ENCODE measurements around the gene DSTN.

DSTN gene

GRCh38 chr20:17640146-17640874, 70.4 kb downstream of the DSTN start:
- DNase-seq, result no peak

- DNase-seq, result no peak
Observed at GRCh38 chr20:17640875-17641378, 71.1 kb downstream of the DSTN start.

DNA sequence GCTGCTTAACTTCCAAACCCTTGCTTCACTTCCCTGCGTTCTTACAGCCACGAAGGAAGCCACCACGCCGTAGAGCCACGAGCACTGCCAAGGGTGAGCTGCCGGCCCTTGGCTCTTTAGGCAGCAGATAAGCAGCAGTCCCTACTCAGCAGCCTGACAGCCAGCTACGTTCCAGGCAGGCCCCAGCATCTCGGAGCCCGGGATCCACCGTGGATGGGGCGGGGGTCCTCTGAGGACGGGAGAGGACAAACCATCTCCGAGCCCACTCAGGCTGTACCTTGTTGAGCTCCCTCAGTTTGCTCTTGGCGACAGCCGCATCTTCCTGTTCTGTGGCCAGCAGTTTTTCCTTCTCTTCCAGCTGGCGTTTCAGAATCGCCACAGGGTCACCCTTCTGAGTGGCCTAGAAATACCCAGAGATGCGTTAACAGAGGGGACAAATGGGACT, 71.7 kb downstream of the DSTN start:
- DNase-seq, result no peak

- DNase-seq, result no peak
Observed at GRCh38 chr20:17641993-17642392, 72.1 kb downstream of the DSTN start.

GRCh38 chr20:17642404-17643269, 72.8 kb downstream of the DSTN start:
- no peak for DNase-seq

- DNase-seq, result no peak
Observed at GRCh38 chr20:17643531-17644188, 73.8 kb downstream of the DSTN start.

GRCh38 chr20:17644451-17644850, 74.6 kb downstream of the DSTN start:
- no peak for DNase-seq

DNA sequence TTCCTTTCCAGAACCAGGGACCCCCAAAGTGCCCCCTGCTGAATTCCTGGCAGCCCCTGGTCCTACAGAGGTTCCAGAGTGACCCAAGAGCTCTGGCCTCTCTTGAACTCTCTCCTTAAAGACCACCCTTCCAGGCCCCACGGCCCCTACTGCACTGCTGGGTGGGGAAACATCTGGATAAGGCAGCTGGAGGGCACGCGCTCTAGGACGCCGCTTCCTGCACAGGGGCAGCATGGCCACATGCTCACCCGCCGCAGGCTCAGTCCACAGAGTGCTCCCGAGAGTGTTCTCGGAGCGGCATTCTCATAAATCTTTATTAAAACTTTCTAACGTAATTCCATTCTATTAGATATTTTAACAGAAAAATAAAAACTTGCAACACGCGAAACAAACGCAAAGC, 75.1 kb downstream of the DSTN start:
- no peak for DNase-seq

DNA sequence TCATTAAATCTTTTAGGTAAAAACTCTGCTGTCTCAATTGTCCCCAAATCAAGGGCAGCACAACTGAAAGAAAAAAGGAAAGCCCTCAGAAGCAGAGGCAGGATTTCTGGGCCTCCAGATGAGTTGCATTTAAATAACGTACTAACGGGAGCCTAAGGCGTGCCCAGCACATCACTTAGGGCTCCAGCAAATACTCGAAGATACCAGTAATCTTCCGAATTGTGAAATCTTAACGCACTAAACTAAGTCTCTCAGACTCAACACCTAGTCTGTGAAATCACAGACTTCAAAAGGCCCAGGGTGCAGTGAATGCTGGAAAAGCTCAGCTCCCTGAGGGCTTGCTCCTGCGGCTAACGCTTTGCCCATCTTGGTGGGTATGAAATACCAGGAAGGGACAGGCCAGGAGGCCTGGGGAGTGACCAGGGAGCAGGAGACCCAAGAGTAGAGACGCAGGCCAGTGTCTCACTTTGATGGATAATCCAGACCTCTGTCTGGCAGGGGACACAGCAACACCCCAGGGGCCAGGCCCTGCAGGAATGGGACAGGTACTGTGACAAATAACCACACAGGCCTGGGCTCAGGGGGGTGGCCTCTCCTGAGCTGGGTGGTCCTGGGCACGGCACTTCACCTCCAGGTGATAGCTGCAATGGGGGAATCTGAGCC, 75.8 kb downstream of the DSTN start:
- no peak for DNase-seq

DNA sequence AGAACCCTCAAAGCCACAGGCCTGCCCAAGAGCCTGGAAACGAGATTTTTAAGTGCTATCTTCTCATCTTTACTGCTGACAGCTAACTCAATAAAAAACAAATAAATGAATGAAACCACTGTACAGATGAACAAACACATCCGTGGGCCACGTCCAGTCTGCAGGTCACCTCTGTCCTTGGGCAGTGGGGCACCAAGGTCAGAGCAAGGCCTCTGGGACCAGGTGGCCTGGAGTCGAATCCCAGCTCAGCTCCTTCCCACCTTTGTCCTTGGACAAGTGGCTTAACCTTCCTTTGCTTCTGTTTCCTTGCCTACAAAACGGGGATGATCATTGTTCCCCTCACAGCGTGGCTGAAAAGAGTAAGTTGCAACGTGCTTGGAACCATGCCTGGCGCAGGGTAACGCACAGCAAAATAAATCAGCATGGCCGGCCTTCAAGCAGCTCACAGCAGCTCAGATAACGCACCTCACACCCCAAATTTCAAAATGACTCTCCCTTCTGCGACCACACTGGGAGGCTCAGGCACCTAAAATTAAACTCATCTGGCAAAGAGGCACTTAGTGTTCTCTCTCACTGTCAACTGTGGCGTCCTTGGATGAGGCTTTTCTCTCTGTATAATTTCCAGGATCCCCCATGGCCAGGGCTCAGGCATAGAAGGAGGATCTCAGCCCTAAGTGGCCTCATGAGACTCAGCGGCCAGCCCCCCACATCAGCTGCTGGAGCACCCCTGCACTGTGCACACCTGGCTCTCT, 76.5 kb downstream of the DSTN start:
- no peak for DNase-seq

DNA sequence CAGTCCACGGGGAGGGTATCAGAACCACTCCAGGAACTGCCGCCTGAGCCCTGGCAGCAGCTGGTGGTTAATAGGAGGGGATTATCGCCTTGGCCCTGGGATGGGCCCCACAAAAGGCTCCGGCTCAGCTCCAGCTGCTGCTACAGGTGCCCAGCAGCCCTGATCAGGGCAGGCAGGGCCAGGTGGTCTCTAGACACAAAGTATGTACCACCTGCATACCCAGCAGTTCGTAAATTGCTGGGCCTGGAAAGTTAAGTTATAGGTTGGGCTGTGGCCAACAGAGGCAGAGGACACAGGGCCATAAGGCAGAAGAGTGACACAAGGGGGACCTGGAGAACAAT, 77.1 kb downstream of the DSTN start:
- no peak for DNase-seq

GRCh38 chr20:17647391-17648314, 77.8 kb downstream of the DSTN start:
- DNase-seq, result no peak

- DNase-seq, result no peak
Observed at GRCh38 chr20:17648315-17648646, 78.4 kb downstream of the DSTN start.

- DNase-seq, result no peak
Observed at GRCh38 chr20:17648791-17649730, 79.2 kb downstream of the DSTN start.

DNA sequence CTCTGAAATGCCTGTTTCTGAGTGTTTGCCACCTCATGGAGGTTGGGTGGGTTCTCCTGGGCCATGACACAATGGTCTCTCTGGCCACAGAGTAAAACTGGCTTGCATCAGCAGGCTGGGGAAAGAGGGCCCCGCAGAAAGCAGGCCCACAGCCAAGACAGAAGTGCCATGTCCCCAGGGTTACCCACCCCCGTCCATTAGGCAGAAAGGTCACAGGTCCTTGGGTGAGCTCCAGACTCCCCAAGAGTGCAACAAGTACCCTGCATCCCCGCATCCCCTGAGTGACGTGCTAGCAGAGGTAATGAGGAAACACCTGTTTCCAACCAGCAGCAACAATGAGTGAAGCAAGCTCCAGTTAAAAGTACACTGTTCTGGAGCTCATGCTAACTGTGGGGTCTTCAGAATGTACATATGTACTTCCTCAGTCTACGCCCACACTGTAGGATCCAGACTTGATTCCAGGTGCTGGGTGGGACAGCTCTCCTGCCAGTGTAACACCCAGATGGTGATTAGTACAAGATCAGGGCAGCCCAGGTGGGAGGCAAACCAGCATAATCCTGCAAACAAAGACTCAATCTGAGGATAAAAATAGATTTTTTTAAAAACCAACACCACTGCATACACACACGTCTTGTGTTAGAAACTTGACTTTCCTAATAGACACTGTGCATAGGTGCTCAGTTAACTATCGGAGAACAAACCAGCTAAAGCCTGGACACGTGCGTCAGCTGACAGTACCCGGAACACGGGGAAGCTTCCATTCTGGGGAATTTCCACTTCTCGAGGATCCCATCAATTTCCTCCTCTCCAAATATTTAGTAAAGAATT, 80.6 kb downstream of the DSTN start:
- DNase-seq, result no peak

- no peak for DNase-seq
Observed at GRCh38 chr20:17651129-17651759, 81.4 kb downstream of the DSTN start.

- no peak for DNase-seq
Observed at GRCh38 chr20:17651760-17652388, 82.0 kb downstream of the DSTN start.

GRCh38 chr20:17652411-17652810, 82.5 kb downstream of the DSTN start:
- no peak for DNase-seq

Data from activated effector memory CD4-positive, alpha-beta T cell treated with Interleukin-2 at 50 U/mL for 16 hours (primary cell).